GM12872 (cell line): ENCODE data around the gene DTX3.

ENCODE experiments used
- CTCF ChIP-seq: IDR thresholded peaks from 3 replicates; pipeline ENCODE4 v1.5.1; 2011; ENCODE audit warnings: low read depth, mild to moderate bottlenecking, low read length, moderate library complexity; ENCODE audit not compliant: insufficient read depth

DTX3 gene

GRCh38 chr12:57626111-57626920, 21.7 kb downstream of the DTX3 start:
- TF ChIP-seq CTCF: no peak

GRCh38 chr12:57626921-57627445, 22.4 kb downstream of the DTX3 start:
- no peak for TF ChIP-seq CTCF

- 0 out of 3 replicates have a peak, but pooled peaks have one; percentile 28 for TF ChIP-seq CTCF
Observed at GRCh38 chr12:57627501-57628279, 23.1 kb downstream of the DTX3 start.

GRCh38 chr12:57628280-57629191, 23.9 kb downstream of the DTX3 start:
- TF ChIP-seq CTCF: no peak

GRCh38 chr12:57629897-57630471, 25.4 kb downstream of the DTX3 start:
- no peak for TF ChIP-seq CTCF

- no peak for TF ChIP-seq CTCF
Observed at GRCh38 chr12:57630891-57631433, 26.3 kb downstream of the DTX3 start.
